ENCODE measurements around the gene TSC2. TPM values are rescaled to one million over a fixed set of nuclear protein-coding genes. Genes with fewer than 3 reads are reported as not detected.
A peak's percentile ranks its signal among the peaks of the same experiment; 100 is the strongest.

Gene TSC2
- total RNA-seq, 6 experiments from 2014 or later: 25.7 to 124 (median 59.4) TPM

GRCh38 chr16:2081201-2082084 is 33.7 kb downstream of the TSC2 start:
- H3K27ac ChIP-seq: peak overlapping the region in 2 of 3 donors; percentile 43 to 55

GRCh38 chr16:2082171-2082982 is 34.6 kb downstream of the TSC2 start:
- peaks cover 0 to 33% (median 9%) of the 10 kb centered on the region in 4 donors for H3K4me1 ChIP-seq
- peak; percentile 87 to 95 (median 92) for DNase-seq
- peak; percentile 76 to 92 (median 91) for ATAC-seq
- no peak overlapping the region for H3K4me3 ChIP-seq
- intact Hi-C loops (cut with DNase I): no loop called here
- H3K27ac ChIP-seq: peak overlapping the region; percentile 31 to 55 (median 43)
- H3K9me3 ChIP-seq: no peaks in the 10 kb centered on the region
- TF ChIP-seq CTCF (IDR thresholded peaks at IDR 0.05): peak; percentile 10 to 47 (median 30)
- TF ChIP-seq POLR2A (IDR thresholded peaks at IDR 0.05): peak; percentile 27
- WGBS (ENCODE audit: insufficient coverage, low coverage, low lambda C conversion rate, missing lambda C conversion rate): 68% methylated on average over 13 of the region's 32 CpGs
- peaks cover 0 to 49% (median 5%) of the 10 kb centered on the region in 4 donors for H3K36me3 ChIP-seq
- H3K27me3 ChIP-seq: no peaks in the 10 kb centered on the region

More at GRCh38 chr16:2081201-2082084, 33.7 kb downstream of the TSC2 start:
- DNase-seq: no peak
- no CpG with 5 or more reads among the region's 35 CpGs for WGBS (ENCODE audit: insufficient coverage, low coverage, low lambda C conversion rate, missing lambda C conversion rate)
- TF ChIP-seq POLR2A (IDR thresholded peaks at IDR 0.05): no peak
- no peak for TF ChIP-seq CTCF (IDR thresholded peaks at IDR 0.05)
- Histone ChIP-seq H3K27me3 (no peaks in the 10 kb centered on the region), H3K4me1 (peaks cover 0 to 23% (median 5%) of the 10 kb centered on the region in 4 donors), H3K4me3 (no peak overlapping the region), H3K9me3 (no peaks in the 10 kb centered on the region), H3K36me3 (peaks cover 0 to 49% (median 3%) of the 10 kb centered on the region in 4 donors)
- intact Hi-C loops (cut with DNase I): no loop called here
- ATAC-seq: no peak

- Histone ChIP-seq H3K4me1 (peaks cover 0 to 39% (median 12%) of the 10 kb centered on the region in 4 donors), H3K9me3 (no peaks in the 10 kb centered on the region), H3K27ac (peak overlapping the region in 1 of 3 donors; percentile 31), H3K36me3 (peaks cover 0 to 49% (median 5%) of the 10 kb centered on the region in 4 donors), H3K4me3 (no peak overlapping the region), H3K27me3 (no peaks in the 10 kb centered on the region)
- intact Hi-C loops (cut with DNase I): no loop called here
- TF ChIP-seq CTCF (IDR thresholded peaks at IDR 0.05) (no peak), POLR2A (IDR thresholded peaks at IDR 0.05) (no peak)
- 92% methylated on average over 5 of the region's 16 CpGs for WGBS (ENCODE audit: insufficient coverage, low coverage, low lambda C conversion rate, missing lambda C conversion rate)
- ATAC-seq (no peak), DNase-seq (no peak)
Measured at GRCh38 chr16:2082983-2083364, 35.2 kb downstream of the TSC2 start.

GRCh38 chr16:2083409-2083808 is 35.6 kb downstream of the TSC2 start:
- DNase-seq (no peak), ATAC-seq (no peak)
- H3K4me1 ChIP-seq: peaks cover 0 to 43% (median 15%) of the 10 kb centered on the region in 4 donors
- WGBS (ENCODE audit: insufficient coverage, low coverage, low lambda C conversion rate, missing lambda C conversion rate): no CpG with 5 or more reads among the region's 19 CpGs
- no peak for TF ChIP-seq POLR2A (IDR thresholded peaks at IDR 0.05)
- no peak for TF ChIP-seq CTCF (IDR thresholded peaks at IDR 0.05)
- H3K4me3 ChIP-seq: no peak overlapping the region
- no peaks in the 10 kb centered on the region for H3K9me3 ChIP-seq
- intact Hi-C loops (cut with DNase I): no loop called here
- H3K27me3 ChIP-seq: no peaks in the 10 kb centered on the region
- H3K27ac ChIP-seq: no peak overlapping the region
- peaks cover 0 to 53% (median 5%) of the 10 kb centered on the region in 4 donors for H3K36me3 ChIP-seq

All from right lobe of liver (tissue), 6 donors.